MM.1S (cell line): ENCODE measurements around the gene CLEC3B.

Experiments
- EZH2phosphoT487 ChIP-seq: fragments of 300-600 bp; sonication (generic); IDR thresholded peaks from 2 replicates; pipeline ENCODE4 v1.6.1; 2018; ENCODE audit warnings: antibody characterized with exemption, low read length
- TF ChIP-seq, protein P1 (sequence below): fragments of 300-600 bp; sonication (generic); IDR thresholded peaks from 2 replicates; pipeline ENCODE4 v1.5.1; 2016; ENCODE audit warnings: antibody characterized with exemption, low read length, mixed read lengths

DNA sequence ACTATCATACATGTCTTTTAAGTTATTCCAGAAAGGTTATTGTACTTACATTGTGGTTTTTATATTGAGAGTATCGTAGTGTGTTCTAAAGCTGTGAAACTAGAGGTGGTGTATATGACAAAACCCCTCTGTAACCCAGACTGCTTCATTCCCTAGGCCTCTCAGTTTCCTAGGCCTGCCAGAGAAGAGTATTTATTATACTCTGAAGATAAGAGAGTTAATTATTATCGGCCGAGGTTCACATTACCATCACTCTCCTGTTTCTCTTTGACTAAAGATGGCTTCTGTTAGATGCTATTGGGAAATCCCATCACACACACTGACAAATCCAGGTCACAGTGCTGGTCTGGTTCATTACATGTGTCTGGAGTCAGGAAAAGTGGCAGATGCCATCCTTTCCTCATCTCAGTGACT lies 29.5 kb upstream of the CLEC3B start:
- TF ChIP-seq, protein P1, sequence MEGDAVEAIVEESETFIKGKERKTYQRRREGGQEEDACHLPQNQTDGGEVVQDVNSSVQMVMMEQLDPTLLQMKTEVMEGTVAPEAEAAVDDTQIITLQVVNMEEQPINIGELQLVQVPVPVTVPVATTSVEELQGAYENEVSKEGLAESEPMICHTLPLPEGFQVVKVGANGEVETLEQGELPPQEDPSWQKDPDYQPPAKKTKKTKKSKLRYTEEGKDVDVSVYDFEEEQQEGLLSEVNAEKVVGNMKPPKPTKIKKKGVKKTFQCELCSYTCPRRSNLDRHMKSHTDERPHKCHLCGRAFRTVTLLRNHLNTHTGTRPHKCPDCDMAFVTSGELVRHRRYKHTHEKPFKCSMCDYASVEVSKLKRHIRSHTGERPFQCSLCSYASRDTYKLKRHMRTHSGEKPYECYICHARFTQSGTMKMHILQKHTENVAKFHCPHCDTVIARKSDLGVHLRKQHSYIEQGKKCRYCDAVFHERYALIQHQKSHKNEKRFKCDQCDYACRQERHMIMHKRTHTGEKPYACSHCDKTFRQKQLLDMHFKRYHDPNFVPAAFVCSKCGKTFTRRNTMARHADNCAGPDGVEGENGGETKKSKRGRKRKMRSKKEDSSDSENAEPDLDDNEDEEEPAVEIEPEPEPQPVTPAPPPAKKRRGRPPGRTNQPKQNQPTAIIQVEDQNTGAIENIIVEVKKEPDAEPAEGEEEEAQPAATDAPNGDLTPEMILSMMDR = no peak
- no peak for TF ChIP-seq EZH2phosphoT487
